ENCODE results near the gene BACH2. TPM values are rescaled to one million over a fixed set of nuclear protein-coding genes. Genes with fewer than 3 reads are reported as not detected.

The BACH2 gene
- total and polyA plus RNA-seq, 2 donors (not counting 1 experiment from before 2014, with no cell fraction given), result 2.2 to 2.6 TPM

DNA sequence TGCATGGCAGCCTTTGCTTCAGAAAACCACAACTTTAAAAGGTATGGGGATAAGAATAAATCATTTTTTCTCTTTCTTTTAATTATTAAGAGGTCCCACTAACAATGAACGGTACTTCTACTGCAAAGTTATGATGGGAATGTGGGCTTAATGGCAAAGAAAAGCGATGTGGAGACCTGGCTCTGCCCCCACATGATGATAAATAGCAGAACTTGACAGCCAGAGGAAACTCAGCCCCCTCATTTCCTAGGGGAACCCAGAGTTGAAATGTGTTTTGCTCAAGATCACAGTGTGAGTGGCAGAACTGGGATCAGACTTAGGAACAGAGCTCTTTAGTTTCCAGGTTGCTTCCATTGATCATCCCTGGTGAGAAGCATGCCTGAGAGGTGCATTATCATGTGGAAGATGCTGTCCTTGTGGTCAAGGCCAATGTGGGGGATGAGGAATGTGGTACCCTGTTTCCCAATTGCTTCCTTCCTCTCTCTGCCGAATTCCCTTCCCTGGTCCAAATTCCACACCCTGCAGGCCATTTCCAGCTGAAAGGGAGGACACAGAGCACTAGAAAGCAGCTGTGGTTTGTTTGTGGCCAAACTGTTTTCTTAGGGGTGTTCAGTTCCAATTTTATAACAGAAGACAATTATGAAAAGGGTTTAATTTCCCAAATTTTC, 66.0 kb downstream of the BACH2 start:
- Histone ChIP-seq H3K9me3 (ENCODE audit: control insufficient read depth, insufficient read depth, low read depth, low read length) (no peaks in the 10 kb centered on the region), H3K27ac (ENCODE audit: insufficient read depth, low read length) (no peak overlapping the region), H3K27me3 (ENCODE audit: control insufficient read depth, insufficient read depth, low read length) (no peaks in the 10 kb centered on the region), H3K36me3 (ENCODE audit: control insufficient read depth, insufficient read depth, low read length) (no peaks in the 10 kb centered on the region), H3K79me2 (ENCODE audit: control insufficient read depth, insufficient read depth, low read length) (no peaks in the 10 kb centered on the region), H3K9ac (ENCODE audit: insufficient read depth, low read length) (no peak overlapping the region), H4K20me1 (ENCODE audit: control insufficient read depth, extremely low read depth, insufficient read depth, low read length) (no peaks in the 10 kb centered on the region), H3K4me2 (ENCODE audit: extremely low read depth, insufficient read depth, low read length) (no peak overlapping the region), H2AFZ (ENCODE audit: low read length) (no peak overlapping the region), H3K4me1 (ENCODE audit: control insufficient read depth, extremely low read depth, insufficient read depth, low read length) (peaks cover 4% of the 10 kb centered on the region), H3K4me3 (replicated peaks in 1 of 4; ENCODE audit: control extremely low read depth in 1 of 4, insufficient read depth in 1 of 4, low read depth in 3 of 4, low read length in 4 of 4) (no peak overlapping the region)
- TF ChIP-seq, protein P1, sequence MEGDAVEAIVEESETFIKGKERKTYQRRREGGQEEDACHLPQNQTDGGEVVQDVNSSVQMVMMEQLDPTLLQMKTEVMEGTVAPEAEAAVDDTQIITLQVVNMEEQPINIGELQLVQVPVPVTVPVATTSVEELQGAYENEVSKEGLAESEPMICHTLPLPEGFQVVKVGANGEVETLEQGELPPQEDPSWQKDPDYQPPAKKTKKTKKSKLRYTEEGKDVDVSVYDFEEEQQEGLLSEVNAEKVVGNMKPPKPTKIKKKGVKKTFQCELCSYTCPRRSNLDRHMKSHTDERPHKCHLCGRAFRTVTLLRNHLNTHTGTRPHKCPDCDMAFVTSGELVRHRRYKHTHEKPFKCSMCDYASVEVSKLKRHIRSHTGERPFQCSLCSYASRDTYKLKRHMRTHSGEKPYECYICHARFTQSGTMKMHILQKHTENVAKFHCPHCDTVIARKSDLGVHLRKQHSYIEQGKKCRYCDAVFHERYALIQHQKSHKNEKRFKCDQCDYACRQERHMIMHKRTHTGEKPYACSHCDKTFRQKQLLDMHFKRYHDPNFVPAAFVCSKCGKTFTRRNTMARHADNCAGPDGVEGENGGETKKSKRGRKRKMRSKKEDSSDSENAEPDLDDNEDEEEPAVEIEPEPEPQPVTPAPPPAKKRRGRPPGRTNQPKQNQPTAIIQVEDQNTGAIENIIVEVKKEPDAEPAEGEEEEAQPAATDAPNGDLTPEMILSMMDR (conservative IDR thresholded peaks at IDR 0.05 in 1 of 2, IDR thresholded peaks at IDR 0.05 in 1 of 2; ENCODE audit: low read depth in 1 of 2, low read length in 2 of 2), result no peak
- no peak for TF ChIP-seq EZH2 (IDR thresholded peaks at IDR 0.05; ENCODE audit: low read length, missing control alignments)
- DNase-seq (ENCODE audit: low read depth in 2 of 2), result peak in 1 of 2 donors; percentile 81

DNA sequence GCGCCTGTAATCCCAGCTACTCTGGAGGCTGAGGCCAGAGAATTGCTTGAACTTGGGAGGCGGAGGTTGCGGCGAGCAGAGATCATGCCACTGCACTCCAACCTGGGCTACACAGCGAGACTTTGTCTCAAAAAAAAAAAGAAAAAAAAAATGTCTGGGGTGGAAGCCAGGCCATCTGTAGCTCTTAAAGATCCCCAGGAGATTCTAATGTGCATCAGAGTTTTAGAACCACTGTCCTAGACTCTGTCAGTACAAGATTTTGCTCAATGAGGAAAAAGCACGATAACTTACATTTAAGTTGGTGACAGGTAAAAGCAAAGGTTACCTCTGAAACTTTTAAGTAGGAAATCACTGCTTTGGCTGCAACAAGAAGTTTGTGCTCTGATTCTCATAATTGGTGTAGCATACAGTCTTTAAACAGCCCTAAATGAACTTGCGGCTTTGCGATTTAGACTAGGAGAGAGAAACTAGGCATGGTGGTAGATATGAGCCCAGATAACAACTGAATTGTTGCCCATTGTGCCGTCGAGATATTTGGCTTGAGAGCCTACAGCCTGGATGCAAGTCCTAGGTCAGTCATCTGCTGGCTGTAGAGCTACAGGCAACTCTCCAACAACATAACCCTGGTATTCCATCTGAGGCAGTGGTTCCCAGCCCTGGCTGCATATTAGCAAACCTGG, 67.2 kb downstream of the BACH2 start:
- no peaks in the 10 kb centered on the region for H3K79me2 ChIP-seq (ENCODE audit: control insufficient read depth, insufficient read depth, low read length)
- no peak overlapping the region for H3K27ac ChIP-seq (ENCODE audit: insufficient read depth, low read length)
- H3K36me3 ChIP-seq (ENCODE audit: control insufficient read depth, insufficient read depth, low read length), result no peaks in the 10 kb centered on the region
- no peaks in the 10 kb centered on the region for H4K20me1 ChIP-seq (ENCODE audit: control insufficient read depth, extremely low read depth, insufficient read depth, low read length)
- DNase-seq (ENCODE audit: low read depth in 2 of 2), result no peak
- no peak for TF ChIP-seq EZH2 (IDR thresholded peaks at IDR 0.05; ENCODE audit: low read length, missing control alignments)
- TF ChIP-seq, protein P1 (conservative IDR thresholded peaks at IDR 0.05 in 1 of 2, IDR thresholded peaks at IDR 0.05 in 1 of 2; ENCODE audit: low read depth in 1 of 2, low read length in 2 of 2), result no peak
- H3K27me3 ChIP-seq (ENCODE audit: control insufficient read depth, insufficient read depth, low read length), result no peaks in the 10 kb centered on the region
- no peak overlapping the region for H3K4me2 ChIP-seq (ENCODE audit: extremely low read depth, insufficient read depth, low read length)
- peaks cover 4% of the 10 kb centered on the region for H3K4me1 ChIP-seq (ENCODE audit: control insufficient read depth, extremely low read depth, insufficient read depth, low read length)
- no peak overlapping the region for H3K9ac ChIP-seq (ENCODE audit: insufficient read depth, low read length)
- no peak overlapping the region for H3K4me3 ChIP-seq (replicated peaks in 1 of 4; ENCODE audit: control extremely low read depth in 1 of 4, insufficient read depth in 1 of 4, low read depth in 3 of 4, low read length in 4 of 4)
- H2AFZ ChIP-seq (ENCODE audit: low read length), result no peak overlapping the region
- no peaks in the 10 kb centered on the region for H3K9me3 ChIP-seq (ENCODE audit: control insufficient read depth, insufficient read depth, low read depth, low read length)

DNA sequence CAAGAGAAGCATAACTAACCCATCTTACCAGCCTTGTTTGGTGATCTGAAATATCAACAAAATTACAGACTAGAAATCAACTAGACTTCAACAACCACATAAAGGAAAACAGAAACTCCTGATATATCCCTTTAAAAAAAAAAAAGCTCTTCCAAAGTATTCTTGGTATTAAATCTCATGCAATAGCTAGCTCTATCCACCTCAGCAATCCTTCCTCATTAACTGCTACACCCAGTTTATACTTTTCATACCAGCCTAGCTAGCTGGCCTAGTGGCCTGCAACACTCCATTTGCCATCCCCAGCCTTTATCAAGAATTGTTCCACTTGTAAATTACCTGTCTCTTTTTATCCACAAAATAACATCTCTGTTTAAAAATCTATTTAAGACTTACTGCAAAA, 69.0 kb downstream of the BACH2 start:
- H3K9me3 ChIP-seq (ENCODE audit: control insufficient read depth, insufficient read depth, low read depth, low read length), result no peaks in the 10 kb centered on the region
- TF ChIP-seq, protein P1 (conservative IDR thresholded peaks at IDR 0.05 in 1 of 2, IDR thresholded peaks at IDR 0.05 in 1 of 2; ENCODE audit: low read depth in 1 of 2, low read length in 2 of 2), result no peak
- TF ChIP-seq EZH2 (IDR thresholded peaks at IDR 0.05; ENCODE audit: low read length, missing control alignments), result no peak
- H3K4me1 ChIP-seq (ENCODE audit: control insufficient read depth, extremely low read depth, insufficient read depth, low read length), result peaks cover 4% of the 10 kb centered on the region
- H3K27ac ChIP-seq (ENCODE audit: insufficient read depth, low read length), result no peak overlapping the region
- H3K27me3 ChIP-seq (ENCODE audit: control insufficient read depth, insufficient read depth, low read length), result no peaks in the 10 kb centered on the region
- no peaks in the 10 kb centered on the region for H3K79me2 ChIP-seq (ENCODE audit: control insufficient read depth, insufficient read depth, low read length)
- no peak overlapping the region for H3K9ac ChIP-seq (ENCODE audit: insufficient read depth, low read length)
- no peaks in the 10 kb centered on the region for H4K20me1 ChIP-seq (ENCODE audit: control insufficient read depth, extremely low read depth, insufficient read depth, low read length)
- H2AFZ ChIP-seq (ENCODE audit: low read length), result no peak overlapping the region
- no peak overlapping the region for H3K4me2 ChIP-seq (ENCODE audit: extremely low read depth, insufficient read depth, low read length)
- peak in 1 of 2 donors; percentile 49 for DNase-seq (ENCODE audit: low read depth in 2 of 2)
- H3K36me3 ChIP-seq (ENCODE audit: control insufficient read depth, insufficient read depth, low read length), result no peaks in the 10 kb centered on the region
- no peak overlapping the region for H3K4me3 ChIP-seq (replicated peaks in 1 of 4; ENCODE audit: control extremely low read depth in 1 of 4, insufficient read depth in 1 of 4, low read depth in 3 of 4, low read length in 4 of 4)

Data from fibroblast of lung (primary cell).